Stimulated activated CD8-positive, alpha-beta memory T cell treated with anti-CD3 and anti-CD28 coated beads, Interleukin-7, amount 100 ng/mL, for 1 hour (primary cell): ENCODE measurements around the gene HDDC3.
A peak's percentile ranks its signal among the peaks of the same experiment; 100 is the strongest.

Source experiments
- DNase-seq, 2 donors: peaks; one replicate each; pipeline ENCODE4 v3.0.0-alpha.2; 2020; ENCODE audit warnings: low read depth in 2 of 2

HDDC3 gene

DNA sequence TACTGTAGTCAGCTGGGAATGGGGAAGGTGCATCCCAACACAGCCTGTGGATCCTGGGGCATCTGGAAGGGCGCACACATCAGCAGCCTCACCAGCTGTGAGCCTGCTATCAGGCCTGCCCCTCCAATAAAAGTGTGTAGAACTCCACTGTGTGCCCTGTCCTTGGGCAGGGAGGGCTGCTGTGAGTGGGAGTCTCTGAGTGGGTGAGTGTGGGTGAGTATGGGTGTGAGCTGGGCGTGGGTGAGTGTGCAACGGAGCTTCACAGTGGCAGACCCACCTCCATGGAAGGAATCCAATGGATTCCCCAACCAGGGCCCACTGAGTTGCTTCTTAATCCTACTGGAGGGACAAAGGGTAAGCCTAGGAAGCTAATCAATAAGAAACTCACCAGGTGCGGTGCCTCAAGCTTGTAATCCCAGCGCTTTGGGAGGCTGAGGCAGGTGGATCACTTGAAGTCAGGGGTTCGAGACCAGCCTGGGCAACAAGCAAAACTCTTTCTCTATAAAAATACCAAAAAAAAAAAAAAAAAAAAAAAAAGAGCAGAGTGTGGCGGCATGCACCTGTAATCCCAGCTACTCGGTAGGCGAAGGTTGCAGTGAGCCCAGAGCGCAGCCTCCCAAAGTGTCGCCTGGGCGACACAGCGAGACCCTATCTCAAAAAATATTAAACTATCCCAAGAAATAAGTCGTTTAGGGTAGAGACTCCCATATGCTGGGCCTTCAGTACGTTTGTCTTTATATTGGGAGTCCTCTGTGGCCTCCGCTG, 21.8 kb upstream of the HDDC3 start:
- no peak for DNase-seq

DNA sequence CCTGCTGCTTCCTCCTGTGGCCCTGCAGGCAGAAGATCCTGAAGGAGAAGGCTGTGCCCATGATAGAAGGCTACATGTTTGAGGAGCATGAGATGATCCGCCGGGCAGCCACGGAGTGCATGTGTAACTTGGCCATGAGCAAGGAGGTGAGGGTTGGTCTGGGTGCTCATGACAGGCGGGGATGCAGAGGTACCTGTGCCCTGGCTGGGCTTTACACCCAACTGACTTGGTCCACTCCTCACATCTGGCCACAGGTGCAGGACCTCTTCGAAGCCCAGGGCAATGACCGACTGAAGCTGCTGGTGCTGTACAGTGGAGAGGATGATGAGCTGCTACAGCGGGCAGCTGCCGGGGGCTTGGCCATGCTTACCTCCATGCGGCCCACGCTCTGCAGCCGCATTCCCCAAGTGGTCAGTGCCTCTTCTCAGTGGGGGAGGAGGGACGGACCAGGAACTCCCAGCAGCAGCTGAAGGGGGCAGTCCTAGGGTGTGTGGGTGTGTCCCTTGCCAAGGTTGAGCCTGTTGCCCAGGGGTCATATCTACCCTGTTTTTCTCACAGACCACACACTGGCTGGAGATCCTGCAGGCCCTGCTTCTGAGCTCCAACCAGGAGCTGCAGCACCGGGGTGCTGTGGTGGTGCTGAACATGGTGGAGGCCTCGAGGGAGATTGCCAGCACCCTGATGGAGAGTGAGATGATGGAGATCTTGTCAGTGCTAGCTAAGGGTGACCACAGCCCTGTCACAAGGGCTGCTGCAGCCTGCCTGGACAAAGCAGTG, 20.7 kb upstream of the HDDC3 start:
- no peak for DNase-seq

DNA sequence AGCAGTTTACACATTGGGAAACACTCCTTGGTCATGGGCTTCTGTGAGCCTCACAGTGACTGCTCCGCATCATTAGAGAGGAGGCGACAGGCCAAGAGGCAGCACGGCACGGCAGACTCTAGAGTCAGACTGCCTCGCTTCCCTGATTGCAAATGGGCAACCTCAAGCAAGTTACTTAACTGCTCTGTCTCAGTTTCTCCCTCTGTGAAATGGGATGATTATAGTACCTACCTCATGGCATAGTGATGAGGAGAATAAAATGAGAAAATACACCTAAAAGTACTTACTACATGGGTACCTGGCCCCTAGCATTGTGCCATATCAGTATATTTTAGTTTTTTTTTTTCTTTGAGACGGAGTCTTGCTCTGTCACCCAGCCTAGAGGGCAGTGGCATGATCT, 18.3 kb upstream of the HDDC3 start:
- DNase-seq, result no peak

DNA sequence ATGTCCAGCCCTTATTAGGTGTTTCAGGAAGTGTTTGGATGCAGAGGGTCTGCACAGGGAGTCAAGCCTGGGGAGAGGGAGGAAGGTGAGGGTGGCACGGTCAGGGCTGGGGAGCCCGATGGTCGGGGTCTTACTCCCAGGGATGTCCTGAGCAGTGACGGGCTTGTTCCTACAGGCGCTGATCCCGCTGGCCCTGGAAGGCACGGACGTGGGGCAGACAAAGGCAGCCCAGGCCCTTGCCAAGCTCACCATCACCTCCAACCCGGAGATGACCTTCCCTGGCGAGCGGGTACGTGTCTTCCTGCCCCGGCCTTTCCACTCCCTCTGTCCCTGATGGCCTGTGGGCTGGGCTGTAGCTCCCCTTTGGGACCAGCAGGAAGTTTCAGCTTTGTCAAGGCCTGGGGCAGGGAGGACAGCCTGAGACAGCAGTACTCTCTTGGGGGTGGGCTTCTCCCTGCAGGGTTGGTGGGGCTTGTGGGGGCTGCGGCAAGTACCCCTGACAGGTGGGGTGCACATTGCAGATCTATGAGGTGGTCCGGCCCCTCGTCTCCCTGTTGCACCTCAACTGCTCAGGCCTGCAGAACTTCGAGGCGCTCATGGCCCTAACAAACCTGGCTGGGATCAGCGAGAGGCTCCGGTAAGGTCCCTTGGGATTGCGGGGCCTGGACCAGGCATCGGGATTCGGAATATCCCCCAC, 17.8 kb upstream of the HDDC3 start:
- DNase-seq, result no peak

DNA sequence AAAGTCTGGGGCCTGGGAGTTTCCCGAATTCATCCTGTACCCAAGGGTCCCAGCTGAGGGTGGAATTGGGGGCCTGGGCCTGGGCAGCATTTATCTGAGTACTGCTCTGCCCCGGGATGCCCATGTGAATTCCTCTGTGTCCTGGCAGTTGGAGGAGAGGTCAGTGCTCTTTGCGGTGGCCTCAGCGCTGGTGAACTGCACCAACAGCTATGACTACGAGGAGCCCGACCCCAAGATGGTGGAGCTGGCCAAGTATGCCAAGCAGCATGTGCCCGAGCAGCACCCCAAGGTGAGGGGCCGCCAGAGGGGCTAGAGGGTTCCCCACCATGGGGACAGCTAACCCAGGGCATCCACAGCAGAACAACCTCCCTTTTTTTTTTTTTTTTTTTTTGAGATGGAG, 16.2 kb upstream of the HDDC3 start:
- no peak for DNase-seq

DNA sequence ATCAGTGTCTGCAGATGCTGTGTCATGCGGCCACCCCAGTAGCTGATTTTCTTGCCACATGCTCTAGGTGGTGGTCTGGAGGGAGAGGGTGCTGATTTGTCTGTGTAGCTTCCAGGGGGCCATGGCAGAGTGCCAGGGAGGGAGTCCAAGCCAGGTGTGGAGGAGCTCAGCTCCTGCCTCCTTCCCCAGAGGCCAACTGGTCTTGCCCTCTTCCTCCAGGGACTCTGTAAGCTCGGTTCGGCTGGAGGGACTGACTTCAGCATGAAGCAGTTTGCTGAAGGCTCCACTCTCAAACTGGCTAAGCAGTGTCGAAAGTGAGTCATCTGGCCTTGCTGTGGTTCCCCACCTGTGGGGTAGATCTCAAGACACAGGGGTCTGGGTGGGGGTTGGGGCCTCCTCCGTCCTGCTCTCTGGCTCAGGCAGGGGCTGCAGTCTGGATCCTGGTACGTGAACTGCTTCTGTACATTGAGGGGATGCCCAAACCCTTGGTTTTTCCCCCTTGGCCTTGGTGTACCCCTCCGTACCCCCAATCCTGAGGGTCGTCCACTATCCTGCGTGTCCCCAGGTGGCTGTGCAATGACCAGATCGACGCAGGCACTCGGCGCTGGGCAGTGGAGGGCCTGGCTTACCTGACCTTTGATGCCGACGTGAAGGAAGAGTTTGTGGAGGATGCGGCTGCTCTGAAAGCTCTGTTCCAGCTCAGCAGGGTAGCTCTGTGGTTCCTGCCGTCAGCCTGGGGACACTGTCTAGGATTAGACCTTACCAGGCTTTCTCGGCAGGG, 15.4 kb upstream of the HDDC3 start:
- DNase-seq, result no peak

DNA sequence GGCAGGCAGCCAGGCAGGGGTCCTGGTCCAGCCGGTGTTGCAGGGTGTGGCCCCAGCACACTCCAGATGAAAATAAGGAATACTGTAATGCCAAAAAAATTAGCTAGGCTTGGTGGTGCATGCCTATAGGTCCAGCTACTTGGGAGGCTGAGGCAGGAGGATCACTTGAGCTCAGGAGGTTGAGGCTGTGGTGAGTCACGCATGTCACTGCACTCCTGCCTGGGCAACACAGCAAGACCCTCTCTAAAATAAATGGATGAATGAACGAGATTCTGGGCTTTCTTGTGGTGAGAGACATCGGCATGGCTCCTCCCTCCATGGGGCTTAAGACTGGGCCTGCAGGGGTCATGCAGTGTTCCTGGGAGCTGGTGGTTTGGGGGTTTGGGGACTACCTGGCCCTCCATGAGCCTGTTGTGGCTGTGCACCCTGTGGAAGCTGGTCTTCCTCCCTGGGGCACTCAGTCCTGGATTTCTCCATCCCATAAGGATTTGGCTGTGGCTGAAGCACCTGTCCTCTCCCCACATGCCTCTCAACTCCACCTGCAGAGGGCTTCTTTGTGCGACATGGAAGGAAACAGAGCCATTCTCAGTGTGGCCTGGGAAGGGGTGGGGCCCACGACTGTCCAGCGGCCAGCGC, 14.7 kb upstream of the HDDC3 start:
- DNase-seq, result no peak

DNA sequence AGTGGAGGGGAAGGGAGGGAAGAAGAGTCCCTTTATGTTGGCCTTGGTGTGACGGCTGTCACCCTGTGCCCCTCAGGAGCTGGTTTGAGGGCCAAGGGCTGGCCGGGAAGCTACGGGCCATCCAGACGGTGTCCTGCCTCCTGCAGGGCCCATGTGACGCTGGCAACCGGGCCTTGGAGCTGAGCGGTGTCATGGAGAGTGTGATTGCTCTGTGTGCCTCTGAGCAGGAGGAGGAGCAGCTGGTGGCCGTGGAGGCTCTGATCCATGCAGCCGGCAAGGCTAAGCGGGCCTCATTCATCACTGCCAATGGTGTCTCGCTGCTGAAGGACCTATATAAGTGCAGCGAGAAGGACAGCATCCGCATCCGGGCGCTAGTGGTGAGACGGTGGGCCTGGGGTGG, 14.2 kb upstream of the HDDC3 start:
- DNase-seq, result no peak

DNA sequence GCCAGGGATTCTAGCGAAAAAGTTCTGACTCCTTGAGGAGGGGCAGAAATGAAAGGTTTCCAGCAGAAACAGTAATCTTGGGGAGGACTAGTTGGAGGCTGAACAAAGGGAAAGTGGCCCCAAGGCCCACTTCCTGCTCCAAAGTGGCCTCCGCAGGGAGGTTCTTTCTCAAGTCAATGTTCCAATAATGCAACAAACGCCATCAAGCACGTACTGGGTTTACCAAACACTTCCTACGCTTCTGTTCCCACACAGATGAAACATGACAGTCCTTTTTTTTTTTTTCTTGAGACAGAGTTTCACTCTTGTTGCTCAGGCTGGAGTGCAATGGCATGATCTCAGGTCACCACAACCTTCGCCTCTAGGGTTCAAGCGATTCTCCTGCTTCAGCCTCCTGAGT, 12.7 kb upstream of the HDDC3 start:
- DNase-seq, result no peak

DNA sequence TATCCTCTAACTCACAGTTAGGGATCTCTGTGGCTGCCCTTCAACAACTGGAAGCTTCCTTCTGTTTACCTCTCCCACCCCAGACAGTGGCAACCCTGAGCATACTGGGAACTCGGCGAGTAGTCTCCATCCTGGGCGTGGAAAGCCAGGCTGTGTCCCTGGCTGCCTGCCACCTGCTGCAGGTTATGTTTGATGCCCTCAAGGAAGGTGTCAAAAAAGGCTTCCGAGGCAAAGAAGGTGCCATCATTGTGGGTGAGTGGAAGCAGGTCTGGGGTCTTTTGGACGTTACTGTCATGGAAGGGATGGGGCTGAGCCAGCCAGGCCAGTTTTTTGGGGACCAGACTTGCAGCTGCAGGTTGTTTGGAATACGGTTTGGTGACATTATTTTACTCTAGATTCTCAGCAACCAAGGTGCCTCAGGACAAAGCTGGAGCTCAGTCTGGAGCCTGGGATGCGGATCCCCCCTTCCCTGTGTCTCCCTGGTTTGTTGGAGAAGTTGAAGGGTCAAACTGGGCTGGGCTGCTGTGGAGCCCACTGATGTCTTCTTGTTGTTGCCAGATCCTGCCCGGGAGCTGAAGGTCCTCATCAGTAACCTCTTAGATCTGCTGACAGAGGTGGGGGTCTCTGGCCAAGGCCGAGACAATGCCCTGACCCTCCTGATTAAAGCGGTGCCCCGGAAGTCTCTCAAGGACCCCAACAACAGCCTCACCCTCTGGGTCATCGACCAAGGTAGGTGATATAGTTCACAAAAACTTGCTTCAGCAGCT, 10.2 kb upstream of the HDDC3 start:
- DNase-seq, result no peak

DNA sequence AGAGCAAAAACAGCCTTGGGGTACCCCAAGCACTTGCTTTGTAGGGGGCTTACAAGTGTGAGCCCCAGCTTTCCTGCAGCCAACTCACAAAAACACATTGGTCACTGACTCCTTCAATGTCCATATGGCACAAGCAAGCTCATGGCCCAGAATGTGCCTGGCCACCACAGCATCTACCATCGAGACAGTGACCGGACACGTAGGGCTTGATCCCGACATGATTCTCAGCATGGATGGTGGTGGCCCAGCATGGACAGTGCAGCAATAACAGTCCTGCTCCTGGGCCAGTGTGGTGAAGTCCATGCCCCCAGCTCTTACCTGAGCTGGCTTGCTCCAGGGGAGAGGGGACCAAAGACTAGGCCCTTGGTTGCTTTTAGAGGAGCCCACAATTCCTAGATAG, 8.7 kb upstream of the HDDC3 start:
- DNase-seq, result no peak

DNA sequence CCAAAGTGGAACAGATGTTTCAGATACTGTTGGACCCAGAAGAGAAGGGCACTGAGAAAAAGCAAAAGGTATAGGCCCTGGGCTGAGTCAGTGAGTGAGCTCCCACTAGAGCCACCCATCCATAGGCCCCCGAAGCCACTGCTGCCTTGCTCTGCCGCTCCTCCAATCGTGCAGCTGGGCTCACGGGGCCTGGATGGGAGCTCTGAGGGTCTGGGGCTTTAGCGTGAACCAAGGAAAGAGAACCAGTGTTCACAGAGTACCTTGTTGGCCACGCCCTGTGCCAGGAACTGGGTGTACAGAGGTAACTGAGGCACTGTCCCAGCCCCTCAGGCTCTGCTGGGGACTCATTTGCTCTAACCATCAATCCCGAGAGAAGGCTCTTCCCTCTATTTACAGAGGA, 7.4 kb upstream of the HDDC3 start:
- no peak for DNase-seq

DNA sequence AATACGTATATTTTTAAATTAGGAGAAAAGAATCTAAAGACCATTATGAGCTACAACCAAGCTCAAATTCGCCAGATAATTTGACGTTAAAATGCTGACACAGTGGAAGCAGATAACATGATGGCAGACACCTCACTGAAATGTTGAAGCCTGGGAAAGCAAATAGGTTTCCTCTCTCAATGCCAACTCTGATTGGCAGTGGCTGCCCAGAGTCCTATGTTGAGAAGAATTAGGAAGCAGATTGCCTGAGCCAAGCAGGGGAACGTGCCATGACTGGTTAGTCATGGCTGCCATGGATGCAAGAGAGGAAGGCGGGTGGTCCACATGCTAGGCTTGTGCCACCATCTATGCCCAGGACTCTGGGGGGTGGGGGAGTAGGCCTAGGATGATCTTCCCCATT, 5.9 kb upstream of the HDDC3 start:
- DNase-seq, result no peak

DNA sequence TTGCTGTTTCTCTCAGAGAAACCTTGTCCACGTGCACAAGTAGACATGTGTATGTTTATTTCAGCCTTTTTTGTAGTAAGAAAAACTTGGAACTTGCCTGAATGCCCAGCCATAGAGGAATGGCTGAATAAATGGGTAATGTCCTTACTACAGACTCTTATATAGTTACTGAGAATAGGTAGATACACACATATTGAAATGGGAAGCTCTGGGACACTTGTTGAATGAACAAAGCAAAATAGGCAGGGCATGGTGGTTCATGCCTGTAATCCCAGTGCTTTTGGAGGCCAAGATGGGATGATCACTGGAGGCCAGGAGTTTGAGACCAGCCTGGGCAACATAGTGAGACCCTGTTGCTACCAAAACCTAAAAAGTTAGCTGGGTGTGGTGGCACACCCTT, 4.5 kb upstream of the HDDC3 start:
- no peak for DNase-seq

DNA sequence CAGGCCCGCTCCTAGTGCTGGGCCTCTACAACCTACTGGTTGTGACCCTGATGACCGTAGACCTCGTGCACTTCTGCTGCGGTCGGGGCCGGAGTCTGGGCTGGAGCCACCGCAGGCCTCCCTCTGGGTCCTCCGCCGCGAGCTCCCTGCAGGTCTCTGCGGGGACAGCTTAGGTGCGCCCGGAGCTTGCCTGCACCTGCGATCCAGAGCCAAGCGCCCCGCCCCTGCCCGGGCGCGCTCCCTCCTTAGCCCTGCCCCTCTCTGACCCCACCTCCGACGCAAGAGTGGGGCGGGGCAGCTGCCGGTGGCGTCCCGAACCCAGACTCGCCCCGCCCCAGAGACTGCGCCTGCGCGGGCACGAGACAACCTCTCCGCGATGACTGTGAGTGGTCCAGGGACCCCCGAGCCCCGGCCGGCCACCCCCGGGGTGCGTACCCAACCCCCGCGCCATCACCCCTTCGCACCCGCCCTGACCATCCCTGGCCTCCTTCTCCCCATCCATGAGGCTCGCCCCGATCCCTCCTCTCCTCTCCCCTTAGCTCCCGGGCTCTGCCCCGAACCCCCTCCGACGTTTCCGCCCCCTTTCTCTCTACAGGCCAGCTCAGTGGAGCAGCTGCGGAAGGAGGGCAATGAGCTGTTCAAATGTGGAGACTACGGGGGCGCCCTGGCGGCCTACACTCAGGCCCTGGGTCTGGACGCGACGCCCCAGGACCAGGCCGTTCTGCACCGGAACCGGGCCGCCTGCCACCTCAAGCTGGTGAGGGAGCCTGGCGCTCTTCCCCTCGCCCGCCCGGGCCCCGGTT, 2.8 kb upstream of the HDDC3 start, which contains the start of gene UNC45A:
Gene UNC45A, plus strand, starts transcription at position 337 of the 803 bp plus-strand sequence. Its CDS starts 40 bp downstream, at position 377.
- peak; percentile 90 to 96 for DNase-seq

DNA sequence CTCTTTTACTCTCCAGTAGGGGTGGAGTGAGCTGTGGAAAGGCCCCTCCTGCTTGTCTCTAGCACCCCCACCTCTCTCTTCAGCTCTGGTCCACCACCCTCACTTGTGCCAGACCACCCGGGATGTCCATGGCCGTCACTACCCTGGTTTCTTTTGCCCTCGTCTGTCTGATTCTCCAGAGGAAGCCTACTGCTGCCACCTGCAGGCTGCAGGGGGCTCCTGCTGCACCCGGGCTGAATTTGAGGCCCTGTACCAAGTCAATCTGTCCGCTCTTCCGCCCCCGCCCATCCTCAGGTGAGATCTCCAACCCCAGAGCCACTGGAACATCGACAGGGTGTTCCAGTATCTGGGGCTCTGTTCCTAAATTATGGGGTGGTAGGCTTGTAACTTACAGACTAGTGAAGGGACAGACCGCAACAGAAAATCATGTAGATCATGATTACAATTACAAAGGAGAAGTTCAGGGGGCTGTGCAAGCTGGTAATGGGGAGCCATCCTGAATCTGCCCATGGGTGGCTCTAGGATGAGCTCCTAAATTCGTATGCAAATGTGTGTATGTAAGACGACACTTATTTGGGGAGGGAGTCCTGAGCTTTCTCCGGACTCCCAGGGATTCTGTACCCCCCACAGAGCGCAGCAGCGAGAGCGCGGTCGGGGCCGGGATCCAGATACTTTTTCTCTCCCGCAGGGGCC, 2.1 kb upstream of the HDDC3 start:
- peak; percentile 49 to 67 for DNase-seq

DNA sequence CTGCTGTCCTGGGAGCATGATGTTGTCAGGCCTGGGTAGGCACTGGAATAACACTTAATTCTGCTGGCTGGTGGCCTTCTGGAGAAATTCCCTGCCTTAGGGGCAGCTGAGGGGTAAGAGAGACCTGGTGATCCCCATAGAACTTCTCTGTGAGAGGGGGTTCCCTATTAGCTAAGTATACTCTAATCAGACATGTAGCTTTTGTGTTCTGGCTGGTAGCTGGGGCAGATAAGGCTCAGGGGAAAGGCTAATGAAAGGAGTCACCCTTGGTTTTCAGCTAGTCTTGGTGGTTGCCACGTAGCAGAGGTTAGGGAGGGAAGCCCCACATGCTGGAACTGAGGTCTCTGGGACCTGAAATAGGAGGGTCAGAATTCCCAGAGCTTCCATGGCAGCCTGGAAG, 952 bp upstream of the HDDC3 start:
- no peak for DNase-seq

DNA sequence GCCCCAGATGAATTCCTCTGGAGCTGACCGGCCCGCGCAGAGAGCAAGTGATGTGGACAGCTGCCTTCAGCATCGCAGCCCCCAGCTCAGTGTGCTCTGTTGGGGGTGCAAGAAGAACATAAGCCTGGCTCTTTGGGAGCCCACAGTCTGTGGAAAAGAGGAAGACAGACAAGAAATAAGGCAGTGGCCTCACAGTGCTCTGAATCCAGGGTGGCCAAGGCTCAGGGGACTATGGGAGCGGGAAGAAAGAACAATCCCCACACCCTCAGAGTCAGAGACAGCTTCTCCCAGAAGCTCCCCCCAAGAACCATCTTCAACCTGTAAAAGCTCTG, 277 bp upstream of the HDDC3 start:
- DNase-seq, result no peak

DNA sequence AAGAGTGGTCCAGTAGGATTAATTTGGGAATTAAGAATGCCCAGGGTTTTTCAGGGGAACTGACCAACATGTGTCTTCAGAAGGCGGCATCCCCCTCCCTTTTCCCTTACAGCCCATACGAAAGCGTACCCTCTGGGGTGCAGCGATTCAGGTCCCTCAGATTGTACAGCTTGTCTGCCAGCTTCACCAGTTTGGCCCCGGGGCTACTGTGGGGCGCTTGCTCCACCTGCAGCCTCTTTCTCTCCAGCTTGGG, 848 bp downstream of the HDDC3 start:
- DNase-seq, result no peak
